GM19324 (cell line): ENCODE results near the gene SLITRK6.
"Not testable (repeated sequence)": the region's sequence is repeated elsewhere in the genome, so short reads cannot be mapped to it uniquely, and the experiment has no call there.

Source experiments
- ATAC-seq: cut with Tn5 transposase; IDR thresholded peaks from one replicate; pipeline ENCODE4 v1.9.1; 2021; ENCODE audit warnings: mild to moderate bottlenecking, moderate library complexity; ENCODE audit not compliant: unreplicated experiment, low FRiP score

SLITRK6 gene

GRCh38 chr13:85799097-85799582 lies at the start of gene SLITRK6:
SLITRK6 (minus strand) TSS chr13:85799419; CDS start chr13:85796508, 2,911 bp downstream.
- ATAC-seq: no peak

- ATAC-seq: no peak
Observed at GRCh38 chr13:85847012-85847411, 47.8 kb upstream of the SLITRK6 start.

GRCh38 chr13:85841427-85841826 lies 42.2 kb upstream of the SLITRK6 start:
- no peak for ATAC-seq

- no peak for ATAC-seq
Observed at GRCh38 chr13:85833921-85834320, 34.7 kb upstream of the SLITRK6 start.

GRCh38 chr13:85828094-85828684 lies 29.0 kb upstream of the SLITRK6 start:
- ATAC-seq: no peak

- ATAC-seq: no peak
Observed at GRCh38 chr13:85825454-85825853, 26.2 kb upstream of the SLITRK6 start.

- no peak for ATAC-seq
Observed at GRCh38 chr13:85823832-85824231, 24.6 kb upstream of the SLITRK6 start.

- no peak for ATAC-seq
Observed at GRCh38 chr13:85819513-85819912, 20.3 kb upstream of the SLITRK6 start.

GRCh38 chr13:85816413-85816812 lies 17.2 kb upstream of the SLITRK6 start:
- no peak for ATAC-seq

GRCh38 chr13:85812282-85812681 lies 13.1 kb upstream of the SLITRK6 start:
- ATAC-seq: no peak

- no peak for ATAC-seq
Observed at GRCh38 chr13:85808811-85809210, 9.6 kb upstream of the SLITRK6 start.

GRCh38 chr13:85806553-85807175 lies 7.4 kb upstream of the SLITRK6 start:
- ATAC-seq: no peak

- ATAC-seq: no peak
Observed at GRCh38 chr13:85798556-85798955, 663 bp downstream of the SLITRK6 start.

GRCh38 chr13:85797311-85797710 lies 1.9 kb downstream of the SLITRK6 start:
- ATAC-seq: no peak

- ATAC-seq: no peak
Observed at GRCh38 chr13:85785205-85785604, 14.0 kb downstream of the SLITRK6 start.

GRCh38 chr13:85772367-85772766 lies 26.9 kb downstream of the SLITRK6 start:
- no peak for ATAC-seq

- ATAC-seq: no peak
Observed at GRCh38 chr13:85771856-85772255, 27.4 kb downstream of the SLITRK6 start.

GRCh38 chr13:85768946-85769345 lies 30.3 kb downstream of the SLITRK6 start:
- no peak for ATAC-seq

- no peak for ATAC-seq
Observed at GRCh38 chr13:85755123-85755522, 44.1 kb downstream of the SLITRK6 start.

GRCh38 chr13:85743201-85743770 lies 55.9 kb downstream of the SLITRK6 start:
- not testable (repeated sequence) for ATAC-seq
